Right hindlimb (tissue), 1 donor: ENCODE measurements around the gene PSMD3.

ENCODE experiments used
- DNase-seq: peaks from one replicate; pipeline ENCODE4 v3.0.0-alpha.2; 2018

Gene PSMD3

DNA sequence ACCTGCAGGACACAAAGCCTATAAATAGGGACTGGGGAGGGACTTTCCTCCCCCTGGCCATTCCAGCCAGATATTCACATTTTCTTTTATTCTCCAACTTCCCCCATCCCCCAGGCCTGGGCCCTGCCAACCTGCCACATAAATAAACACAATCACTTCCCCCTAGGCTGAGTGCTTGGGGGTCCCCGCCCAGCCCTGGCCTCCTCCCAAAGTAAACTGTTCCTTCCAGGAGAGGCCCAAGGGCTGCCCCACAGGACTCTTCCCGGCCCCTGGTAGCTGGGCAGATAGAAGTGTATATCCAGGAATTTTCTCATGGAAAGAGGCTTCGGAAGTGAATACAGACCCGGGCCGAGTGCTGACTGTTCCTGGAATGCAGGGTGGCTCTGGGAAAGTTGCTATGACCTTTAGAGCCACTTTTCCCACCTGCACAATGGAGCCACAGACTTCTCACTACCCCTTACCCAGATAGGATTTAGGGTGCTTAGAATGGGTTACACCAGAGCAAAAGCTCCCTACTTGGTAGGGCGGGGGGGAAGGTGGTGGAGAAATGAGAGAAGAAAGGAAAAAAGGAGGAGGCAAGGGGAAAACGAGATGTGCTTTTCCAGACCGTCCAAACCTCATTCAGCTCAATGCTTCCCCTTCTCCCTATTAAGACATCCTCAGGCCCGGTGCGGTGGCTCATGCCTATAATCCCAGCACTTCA is 43.1 kb downstream of the PSMD3 start:
- no peak for DNase-seq

DNA sequence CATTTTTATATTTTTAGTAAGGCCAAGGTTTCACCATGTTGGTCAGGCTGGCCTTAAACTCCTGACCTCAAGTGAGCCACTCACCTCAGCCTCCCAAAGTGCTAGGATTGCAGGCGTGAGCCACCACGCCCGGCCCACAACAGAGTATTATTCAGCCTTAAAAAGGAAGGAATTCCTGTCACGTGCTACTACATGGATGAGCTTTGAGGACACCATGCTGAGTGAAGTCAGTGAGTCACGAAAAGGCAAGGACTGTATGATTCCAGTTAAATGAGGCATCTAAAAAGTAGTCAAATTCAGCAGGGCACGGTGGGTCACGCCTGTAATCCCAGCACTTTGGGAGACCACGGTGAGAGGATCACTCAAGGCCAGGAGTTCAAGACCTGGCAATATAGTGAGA is 44.3 kb downstream of the PSMD3 start:
- no peak for DNase-seq

DNA sequence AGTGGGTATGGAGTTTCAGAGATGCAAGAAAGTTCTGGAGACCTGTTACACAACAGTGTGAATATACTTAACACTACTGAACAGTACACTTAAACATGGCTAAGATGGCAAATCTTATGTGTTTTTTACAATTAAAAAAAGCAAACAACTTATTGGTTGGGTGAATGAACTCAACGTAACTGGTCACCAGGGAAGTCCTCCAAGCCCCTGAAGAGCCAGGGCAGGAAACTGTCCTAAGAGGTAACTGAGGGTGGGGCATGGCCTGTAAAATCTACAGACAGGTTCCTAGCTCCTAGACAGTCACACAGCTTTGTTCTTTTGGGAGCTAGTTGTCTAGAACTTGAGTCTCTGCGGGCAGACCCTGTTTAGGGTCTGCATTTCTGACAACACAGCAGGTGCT is 45.0 kb downstream of the PSMD3 start:
- DNase-seq: no peak

DNA sequence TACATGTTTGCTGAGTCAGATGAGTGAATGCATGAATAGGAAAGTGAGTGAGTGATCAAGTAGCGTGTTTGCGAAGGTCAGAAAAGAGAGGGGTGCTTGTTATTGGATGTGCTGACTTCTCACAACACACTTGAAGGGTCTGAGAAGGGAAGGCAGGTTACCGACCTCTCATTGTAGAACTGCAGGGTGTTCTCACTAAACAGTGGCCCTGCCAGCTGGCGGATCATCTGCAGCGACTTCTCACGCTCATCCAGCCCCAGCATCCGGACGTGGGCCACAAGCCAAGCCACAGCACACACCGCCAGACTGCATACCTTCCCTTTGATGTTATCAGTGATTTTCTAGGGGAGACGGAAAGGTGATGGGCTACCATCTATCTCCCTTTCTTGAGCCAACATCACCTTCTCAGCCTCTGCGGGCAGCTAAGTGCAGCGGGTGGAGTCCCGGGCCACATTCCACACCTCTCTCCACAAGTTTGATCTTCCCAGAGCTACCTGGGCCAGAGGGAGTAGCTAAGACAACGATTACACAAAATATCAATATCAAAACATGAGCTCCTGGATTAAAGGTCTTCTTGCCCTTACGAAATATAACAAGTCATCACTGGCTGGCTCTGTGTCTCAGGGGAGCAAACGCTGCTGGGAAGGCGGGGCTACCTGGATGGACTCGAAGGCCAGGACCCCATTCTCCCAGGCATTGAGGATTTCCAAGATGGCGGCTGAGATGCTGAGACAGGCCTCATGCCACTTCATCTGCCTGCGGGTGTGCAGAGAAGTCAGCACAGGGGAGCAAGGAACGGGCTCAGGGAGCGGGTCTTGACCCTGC is 45.6 kb downstream of the PSMD3 start:
- no peak for DNase-seq

DNA sequence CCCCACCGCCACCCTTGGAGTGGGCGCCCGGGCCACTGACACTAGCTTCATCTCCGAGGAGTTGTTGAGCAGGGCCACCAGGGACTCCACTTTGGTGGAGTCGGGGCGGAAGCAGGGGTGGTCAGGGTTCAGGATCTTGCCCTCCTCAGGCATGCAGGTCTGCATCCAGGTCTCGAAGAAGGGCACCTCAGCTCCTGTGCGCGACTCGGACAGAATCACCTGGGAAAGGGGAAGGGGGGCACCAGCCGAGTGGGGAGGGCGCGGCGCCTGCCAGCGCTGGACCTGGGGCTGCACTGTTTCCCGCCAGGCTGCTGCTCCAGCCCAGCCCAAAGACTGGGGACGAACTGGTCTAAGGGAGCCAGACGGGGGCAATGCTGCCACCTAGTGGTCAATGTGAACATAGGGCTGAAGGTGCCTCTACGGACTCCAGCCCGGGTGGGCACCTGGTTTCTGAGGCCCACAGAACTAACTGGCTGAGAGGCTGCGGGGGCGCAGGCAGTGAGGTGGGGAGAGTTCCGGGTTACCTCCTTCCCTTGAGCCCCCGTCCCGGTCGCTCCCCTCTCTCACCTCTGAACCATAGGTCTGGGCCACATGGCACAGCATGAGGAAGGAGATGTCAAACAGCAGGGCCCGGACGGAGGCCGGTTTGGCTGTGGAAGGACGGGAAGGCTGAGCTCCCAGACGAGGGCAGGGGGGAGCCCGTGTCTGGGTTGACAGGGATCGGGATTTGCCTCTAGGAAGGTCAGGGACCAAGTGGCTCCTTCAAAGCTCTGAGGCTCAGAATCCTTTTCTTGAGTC is 46.4 kb downstream of the PSMD3 start:
- peak; percentile 86 for DNase-seq

DNA sequence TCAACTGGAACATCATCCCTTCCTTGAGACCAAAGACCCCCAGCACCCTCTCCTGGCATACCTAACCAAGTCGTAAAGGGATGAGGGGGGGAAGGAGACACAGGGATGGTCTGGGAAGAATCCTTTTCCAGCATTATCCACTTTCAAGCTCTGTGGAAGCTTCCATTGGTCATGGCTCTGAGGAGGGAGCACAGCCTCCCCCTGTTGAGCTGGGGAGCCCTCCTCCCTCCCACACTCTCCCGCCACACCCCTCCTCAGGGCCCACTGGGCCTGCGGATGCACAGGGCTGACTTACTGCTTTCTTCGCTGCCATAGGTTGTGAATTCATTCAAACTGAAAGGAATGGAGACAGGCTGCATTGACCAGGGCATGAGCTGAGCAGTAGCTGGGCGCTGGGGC is 47.0 kb downstream of the PSMD3 start:
- DNase-seq: no peak

DNA sequence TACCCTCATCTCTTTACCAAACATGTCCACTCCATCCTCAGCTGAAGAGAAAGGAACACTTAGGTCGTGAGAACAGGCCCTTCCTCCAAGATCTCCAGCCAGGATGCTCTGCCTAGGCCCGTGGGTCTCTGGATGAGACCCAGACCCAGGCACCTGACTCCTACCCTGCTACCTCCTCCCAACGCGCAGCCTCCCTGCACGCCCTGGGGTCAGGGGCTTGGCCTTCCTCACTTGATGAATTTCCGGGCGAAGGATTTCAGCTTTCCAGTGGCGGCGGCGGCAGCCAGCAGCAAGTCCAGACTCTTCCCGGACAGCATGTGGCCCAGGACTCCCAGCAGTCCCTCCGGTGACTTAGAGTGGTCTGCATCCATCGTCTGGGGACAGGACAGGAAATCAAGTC is 48.0 kb downstream of the PSMD3 start:
- DNase-seq: no peak

DNA sequence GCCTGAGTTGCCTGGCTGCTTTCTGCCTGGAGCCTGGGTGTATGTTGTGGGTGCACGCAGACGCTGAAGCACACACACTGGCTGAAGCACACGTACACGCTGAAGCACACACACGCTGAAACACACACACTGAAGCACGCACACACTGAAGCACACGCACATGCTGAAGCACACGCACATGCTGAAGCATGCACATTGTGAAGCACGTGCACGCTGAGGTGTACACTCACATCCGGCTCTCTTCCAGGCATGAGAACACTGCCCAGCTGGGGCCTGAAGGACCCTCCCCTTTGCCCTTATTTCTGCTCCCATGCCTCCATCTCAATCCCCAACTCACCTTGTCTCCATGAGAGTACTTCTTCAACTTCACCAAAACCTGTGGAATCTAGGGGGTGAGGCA is 51.1 kb downstream of the PSMD3 start:
- DNase-seq: no peak

DNA sequence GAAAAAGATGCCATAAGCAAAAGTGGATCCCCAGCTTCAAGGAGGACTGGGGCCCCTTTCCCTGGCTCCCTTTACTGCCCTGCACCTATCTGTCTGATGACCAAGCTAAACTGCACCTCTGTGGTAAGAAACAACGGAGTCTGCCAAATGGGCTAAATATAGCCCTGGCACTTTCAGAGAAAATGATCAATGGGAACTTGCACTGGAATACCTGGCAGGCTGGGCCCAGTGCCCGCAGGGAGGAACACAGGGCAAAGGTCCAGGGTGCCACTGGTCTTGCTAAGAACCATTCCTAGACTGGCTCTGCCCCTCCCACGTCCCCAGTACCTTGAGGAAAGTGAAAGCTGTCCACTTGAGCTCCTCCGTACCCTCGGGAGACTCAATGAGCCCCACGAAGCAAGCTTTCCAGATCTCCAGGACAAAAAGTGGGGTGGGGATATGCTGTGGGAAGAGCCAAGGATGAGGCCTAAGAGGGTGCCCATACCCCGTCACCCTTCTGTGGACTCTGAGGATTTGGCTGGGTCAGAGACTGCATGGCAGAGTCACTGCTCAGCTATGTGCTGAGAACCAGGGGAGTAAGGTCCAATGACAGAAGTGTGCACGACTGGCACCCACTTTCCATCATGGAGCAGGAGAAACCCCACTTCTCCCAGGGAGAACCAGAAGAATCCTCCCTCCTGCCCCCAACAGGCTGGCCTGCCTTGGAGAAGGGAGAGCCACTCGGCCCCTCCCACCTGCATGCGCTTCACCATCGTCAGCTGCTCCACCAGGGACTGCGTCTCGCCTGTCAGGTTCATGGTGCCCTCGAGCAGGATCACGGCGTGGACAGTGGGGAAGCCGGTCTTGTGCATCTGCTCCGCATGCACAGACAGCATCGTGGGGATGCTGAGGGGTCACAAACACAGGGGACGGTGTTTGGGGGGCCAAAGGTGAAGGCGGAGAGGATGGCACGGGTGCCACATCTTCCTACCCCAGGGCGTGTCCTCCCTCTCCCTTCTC is 52.0 kb downstream of the PSMD3 start:
- DNase-seq: no peak

DNA sequence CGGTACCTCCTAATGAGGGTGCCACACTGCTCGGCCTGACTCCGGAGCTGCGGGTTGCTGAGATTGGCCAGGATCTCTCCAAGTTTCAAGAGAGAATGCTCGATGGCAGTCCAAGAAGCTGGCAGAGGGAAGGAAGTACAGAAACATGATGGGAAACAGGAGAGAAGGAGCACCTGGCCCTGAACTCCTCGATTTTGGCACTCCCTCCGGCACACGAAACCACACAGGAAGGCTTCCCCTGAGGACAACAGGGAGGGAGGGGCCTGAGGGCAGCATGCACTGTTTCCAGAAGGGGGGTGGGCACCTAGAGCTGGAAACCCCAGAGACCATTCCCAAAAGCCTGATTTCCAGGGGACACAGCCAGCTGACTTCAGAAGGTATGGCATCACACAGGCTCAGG is 52.7 kb downstream of the PSMD3 start:
- no peak for DNase-seq

DNA sequence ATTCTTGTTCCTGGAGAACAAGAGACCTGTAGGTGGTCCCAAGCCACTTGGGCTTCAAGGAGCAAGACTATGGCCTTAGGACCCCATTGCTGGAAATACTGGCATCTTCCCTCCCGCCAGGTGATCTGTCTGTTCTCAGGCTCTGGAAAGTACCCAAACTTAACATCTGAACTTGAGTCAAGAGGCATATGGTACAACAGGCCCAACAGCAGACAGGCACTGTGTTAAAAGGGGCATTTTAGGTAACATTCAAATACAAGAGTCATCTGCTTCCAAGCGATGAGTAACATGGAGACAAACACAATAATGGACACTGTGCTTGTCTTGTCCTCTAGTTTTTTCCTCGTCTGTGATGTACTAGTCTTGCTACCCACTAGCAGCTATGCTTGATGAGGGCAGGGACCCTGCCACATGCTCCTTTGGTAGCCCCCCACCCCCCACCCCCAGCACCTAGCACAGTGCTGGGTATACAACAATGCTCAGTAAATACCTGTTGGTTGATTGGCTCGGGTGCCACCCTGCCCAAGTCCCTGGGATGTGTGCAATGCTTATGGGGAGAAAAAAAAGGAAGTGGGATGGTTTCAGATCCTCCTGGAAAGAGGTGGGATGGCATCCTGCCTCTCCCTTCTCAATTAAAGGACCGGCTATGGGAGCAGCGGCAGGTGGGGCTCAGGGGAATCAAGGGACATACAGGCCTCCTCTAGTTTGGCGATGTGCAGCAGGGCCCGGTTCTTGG is 54.0 kb downstream of the PSMD3 start:
- DNase-seq: no peak

DNA sequence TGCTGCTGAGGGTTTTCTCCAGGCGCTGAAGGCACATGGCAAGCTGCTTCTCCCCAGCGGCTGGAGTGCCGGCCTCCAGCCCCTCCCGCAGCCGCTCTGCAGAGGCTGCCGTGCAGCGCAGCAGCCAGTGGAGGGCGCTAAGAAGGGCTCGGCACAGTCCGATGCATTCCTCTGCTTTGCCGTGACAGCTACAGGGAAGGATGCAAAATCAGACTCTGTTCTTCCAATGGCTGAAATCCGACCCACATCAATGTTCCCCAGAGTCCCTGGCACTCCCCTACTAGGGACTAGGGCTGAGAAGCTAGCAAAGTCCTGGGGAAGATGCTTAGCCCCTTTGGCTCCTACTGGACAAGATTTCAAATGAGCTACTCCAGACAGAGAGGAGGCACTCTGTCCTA is 54.6 kb downstream of the PSMD3 start:
- no peak for DNase-seq

DNA sequence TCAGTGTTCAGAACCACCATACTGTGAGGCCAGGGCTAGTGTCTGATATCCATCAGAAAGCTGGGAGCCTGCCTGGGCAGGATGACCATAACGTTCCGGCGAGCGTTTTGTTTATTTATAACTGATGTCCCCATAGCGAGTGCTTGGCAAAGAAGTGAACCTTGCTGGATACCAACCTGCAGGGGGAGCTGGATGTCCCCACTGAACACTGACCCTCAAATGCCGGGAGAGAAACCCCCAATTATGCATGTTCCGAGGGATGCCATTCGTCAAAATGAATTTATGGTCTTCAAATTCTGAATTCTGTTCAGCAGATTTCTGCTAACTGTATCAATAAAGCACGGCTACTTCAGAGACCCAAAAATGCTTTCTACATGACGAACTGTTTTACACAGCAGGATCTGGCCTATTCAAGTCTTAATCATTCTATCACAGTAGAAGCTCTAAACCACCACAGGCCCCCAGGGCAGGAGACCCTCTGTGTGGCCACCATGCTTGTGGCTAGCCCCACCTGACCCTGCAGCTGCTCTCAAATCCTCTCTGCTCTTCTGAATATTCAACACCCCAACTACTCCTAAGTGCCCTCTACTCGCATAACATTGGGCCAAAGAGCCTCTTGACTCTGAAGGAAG is 58.4 kb downstream of the PSMD3 start:
- peak; percentile 83 for DNase-seq

DNA sequence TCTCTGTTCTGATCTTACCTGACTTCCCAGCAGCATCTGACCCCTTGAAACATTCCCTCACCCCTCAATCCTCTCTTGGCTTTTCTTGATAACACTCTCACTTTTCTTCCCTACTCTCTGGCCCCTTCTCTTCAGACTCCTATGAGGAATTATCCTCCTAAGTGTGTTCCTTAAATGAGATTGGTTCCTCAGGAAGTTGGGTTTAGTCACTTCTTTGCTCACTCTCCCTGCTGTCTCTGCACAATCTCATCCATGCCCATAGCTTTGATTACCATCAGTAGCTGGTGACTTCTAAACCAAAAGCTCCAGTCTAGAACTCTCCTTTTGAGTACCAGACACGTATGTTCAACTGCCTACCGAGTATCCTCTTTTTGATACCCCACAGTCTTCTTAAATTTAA is 60.6 kb downstream of the PSMD3 start:
- no peak for DNase-seq
